ENCODE data around the gene UQCR11.

DNA sequence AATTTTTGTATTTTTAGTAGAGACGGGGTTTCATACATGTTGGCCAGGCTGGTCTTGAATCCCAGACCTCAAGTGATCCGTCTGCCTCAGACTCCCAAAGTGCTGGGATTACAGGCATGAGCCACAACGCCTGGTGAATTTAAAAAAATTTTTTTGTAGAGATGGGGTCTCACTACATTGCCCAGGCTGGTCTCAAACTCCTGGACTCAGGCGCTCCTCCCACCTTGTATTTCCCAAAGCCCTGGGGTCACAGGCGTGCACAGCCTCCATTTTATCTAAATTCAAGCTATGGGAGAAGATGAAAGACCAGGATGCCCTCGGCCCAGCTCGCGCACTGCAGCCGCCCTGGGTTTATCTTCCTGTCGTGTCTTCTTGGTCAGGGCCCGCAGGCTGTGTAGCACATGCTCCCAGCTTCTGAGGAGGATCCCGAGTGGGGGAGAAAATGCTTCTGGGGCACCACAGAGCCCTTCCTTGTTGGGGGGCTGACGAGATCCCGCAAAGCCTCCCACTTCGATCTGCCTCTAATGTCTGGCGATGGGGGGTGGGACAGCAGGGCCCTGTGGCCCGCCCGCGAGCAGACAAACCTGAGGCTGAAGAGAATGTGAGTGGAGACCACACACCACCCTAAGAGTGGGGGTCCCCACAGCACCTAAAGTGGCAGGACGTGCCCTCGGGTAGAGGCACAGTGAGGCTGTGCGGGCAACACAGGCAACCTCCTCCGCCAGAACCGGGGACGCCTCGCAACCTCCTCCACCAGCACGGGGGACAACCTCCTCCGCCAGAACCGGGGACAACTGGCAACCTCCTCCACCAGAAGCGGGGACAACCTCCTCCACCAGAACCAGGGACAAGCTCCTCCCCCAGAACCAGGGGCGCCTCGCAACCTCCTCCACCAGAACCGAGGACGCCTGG, 31.3 kb upstream of the UQCR11 start:
- TF ChIP-seq EZH2 (IDR thresholded peaks at IDR 0.05; ENCODE audit: insufficient read depth, poor library complexity, severe bottlenecking) = no peak
- no peak for TF ChIP-seq EZH2phosphoT487 (IDR thresholded peaks at IDR 0.05; ENCODE audit: insufficient read depth, low read depth)
